ENCODE results near the gene TJAP1. TPM values are rescaled to one million over a fixed set of nuclear protein-coding genes. Genes with fewer than 3 reads are reported as not detected.

TJAP1 gene
- total RNA-seq, 1 donor from 2014 or later: 30.9 TPM

- DNase-seq: no peak
- H3K36me3 Mint-ChIP-seq (ENCODE audit: unreplicated experiment): peaks cover 4% of the 10 kb centered on the region
- no peak overlapping the region for H3K27ac Mint-ChIP-seq (ENCODE audit: unreplicated experiment)
- peaks cover 40% of the 10 kb centered on the region for H3K4me1 Mint-ChIP-seq (ENCODE audit: low read depth, unreplicated experiment)
- peaks cover 10% of the 10 kb centered on the region for H3K27me3 Mint-ChIP-seq (ENCODE audit: unreplicated experiment)
- peaks cover 3% of the 10 kb centered on the region for H3K9me3 Mint-ChIP-seq (ENCODE audit: unreplicated experiment)
- TF ChIP-seq, protein P1, sequence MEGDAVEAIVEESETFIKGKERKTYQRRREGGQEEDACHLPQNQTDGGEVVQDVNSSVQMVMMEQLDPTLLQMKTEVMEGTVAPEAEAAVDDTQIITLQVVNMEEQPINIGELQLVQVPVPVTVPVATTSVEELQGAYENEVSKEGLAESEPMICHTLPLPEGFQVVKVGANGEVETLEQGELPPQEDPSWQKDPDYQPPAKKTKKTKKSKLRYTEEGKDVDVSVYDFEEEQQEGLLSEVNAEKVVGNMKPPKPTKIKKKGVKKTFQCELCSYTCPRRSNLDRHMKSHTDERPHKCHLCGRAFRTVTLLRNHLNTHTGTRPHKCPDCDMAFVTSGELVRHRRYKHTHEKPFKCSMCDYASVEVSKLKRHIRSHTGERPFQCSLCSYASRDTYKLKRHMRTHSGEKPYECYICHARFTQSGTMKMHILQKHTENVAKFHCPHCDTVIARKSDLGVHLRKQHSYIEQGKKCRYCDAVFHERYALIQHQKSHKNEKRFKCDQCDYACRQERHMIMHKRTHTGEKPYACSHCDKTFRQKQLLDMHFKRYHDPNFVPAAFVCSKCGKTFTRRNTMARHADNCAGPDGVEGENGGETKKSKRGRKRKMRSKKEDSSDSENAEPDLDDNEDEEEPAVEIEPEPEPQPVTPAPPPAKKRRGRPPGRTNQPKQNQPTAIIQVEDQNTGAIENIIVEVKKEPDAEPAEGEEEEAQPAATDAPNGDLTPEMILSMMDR (IDR thresholded peaks at IDR 0.05; ENCODE audit: partially characterized antibody, unreplicated experiment): no peak
- no peak overlapping the region for H3K4me3 Mint-ChIP-seq (ENCODE audit: unreplicated experiment)
Observed at GRCh38 chr6:43493230-43493629, 15.9 kb downstream of the TJAP1 start.

DNA sequence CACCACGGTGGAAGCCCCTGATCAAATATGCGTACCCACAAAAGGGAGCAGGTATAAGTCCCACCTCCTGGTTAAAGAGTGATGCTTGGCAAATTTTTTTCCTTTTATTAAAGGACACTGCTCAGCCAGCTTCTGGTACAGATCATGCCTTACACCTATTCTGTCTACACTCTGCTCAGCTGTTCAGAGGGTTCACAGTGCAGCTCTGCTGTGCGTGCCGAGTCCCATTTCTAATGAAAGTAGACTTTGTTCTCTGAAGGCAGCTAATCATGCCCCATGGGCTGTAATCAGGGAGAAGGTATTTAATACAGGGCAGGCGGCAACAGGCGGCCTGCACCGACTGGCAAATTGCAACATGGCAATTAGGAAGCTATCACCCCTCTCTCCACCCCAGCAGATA is 16.5 kb downstream of the TJAP1 start:
- H3K4me3 Mint-ChIP-seq (ENCODE audit: unreplicated experiment): no peak overlapping the region
- H3K4me1 Mint-ChIP-seq (ENCODE audit: low read depth, unreplicated experiment): peaks cover 34% of the 10 kb centered on the region
- DNase-seq: no peak
- no peak overlapping the region for H3K27ac Mint-ChIP-seq (ENCODE audit: unreplicated experiment)
- TF ChIP-seq, protein P1 (IDR thresholded peaks at IDR 0.05; ENCODE audit: partially characterized antibody, unreplicated experiment): no peak
- peaks cover 4% of the 10 kb centered on the region for H3K36me3 Mint-ChIP-seq (ENCODE audit: unreplicated experiment)
- H3K9me3 Mint-ChIP-seq (ENCODE audit: unreplicated experiment): peaks cover 3% of the 10 kb centered on the region
- H3K27me3 Mint-ChIP-seq (ENCODE audit: unreplicated experiment): peaks cover 10% of the 10 kb centered on the region

GRCh38 chr6:43494321-43494720 is 17.0 kb downstream of the TJAP1 start:
- DNase-seq: no peak
- Mint-ChIP-seq H3K27ac (ENCODE audit: unreplicated experiment) (no peak overlapping the region), H3K36me3 (ENCODE audit: unreplicated experiment) (peaks cover 4% of the 10 kb centered on the region), H3K4me1 (ENCODE audit: low read depth, unreplicated experiment) (peaks cover 29% of the 10 kb centered on the region), H3K27me3 (ENCODE audit: unreplicated experiment) (peaks cover 8% of the 10 kb centered on the region), H3K4me3 (ENCODE audit: unreplicated experiment) (no peak overlapping the region), H3K9me3 (ENCODE audit: unreplicated experiment) (peaks cover 3% of the 10 kb centered on the region)
- TF ChIP-seq, protein P1 (IDR thresholded peaks at IDR 0.05; ENCODE audit: partially characterized antibody, unreplicated experiment): no peak

DNA sequence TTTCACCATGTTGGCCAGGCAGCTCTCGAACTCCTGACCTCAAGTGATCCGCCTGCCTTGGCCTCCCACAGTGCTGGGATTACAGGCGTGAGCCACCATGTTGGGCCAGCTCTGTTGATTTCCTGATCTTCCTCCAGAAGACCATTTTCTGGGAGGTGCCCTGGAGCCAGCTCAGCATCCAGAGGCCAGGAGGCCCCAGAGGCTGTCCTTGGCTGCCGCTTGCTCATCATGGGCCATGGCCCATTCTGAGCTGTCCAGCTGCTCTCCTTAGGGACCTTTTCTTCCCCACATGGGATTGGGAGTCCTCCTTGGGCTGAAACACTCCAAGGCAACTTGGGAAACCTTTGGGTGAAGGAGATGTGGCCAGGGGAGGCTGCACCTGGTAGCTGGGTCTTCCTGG is 17.4 kb downstream of the TJAP1 start:
- Mint-ChIP-seq H3K9me3 (ENCODE audit: unreplicated experiment) (peaks cover 3% of the 10 kb centered on the region), H3K36me3 (ENCODE audit: unreplicated experiment) (peaks cover 4% of the 10 kb centered on the region), H3K4me3 (ENCODE audit: unreplicated experiment) (no peak overlapping the region), H3K4me1 (ENCODE audit: low read depth, unreplicated experiment) (peaks cover 25% of the 10 kb centered on the region), H3K27ac (ENCODE audit: unreplicated experiment) (no peak overlapping the region), H3K27me3 (ENCODE audit: unreplicated experiment) (peaks cover 8% of the 10 kb centered on the region)
- no peak for DNase-seq
- TF ChIP-seq, protein P1 (IDR thresholded peaks at IDR 0.05; ENCODE audit: partially characterized antibody, unreplicated experiment): no peak

- TF ChIP-seq, protein P1 (IDR thresholded peaks at IDR 0.05; ENCODE audit: partially characterized antibody, unreplicated experiment): no peak
- Mint-ChIP-seq H3K4me1 (ENCODE audit: low read depth, unreplicated experiment) (peaks cover 19% of the 10 kb centered on the region), H3K4me3 (ENCODE audit: unreplicated experiment) (no peak overlapping the region), H3K27me3 (ENCODE audit: unreplicated experiment) (peaks cover 8% of the 10 kb centered on the region), H3K9me3 (ENCODE audit: unreplicated experiment) (no peaks in the 10 kb centered on the region), H3K27ac (ENCODE audit: unreplicated experiment) (no peak overlapping the region), H3K36me3 (ENCODE audit: unreplicated experiment) (peaks cover 4% of the 10 kb centered on the region)
- no peak for DNase-seq
Observed at GRCh38 chr6:43495409-43495941, 18.1 kb downstream of the TJAP1 start.

Data from glutamatergic neuron (in vitro differentiated cells).